NOMO-1 (cell line): ENCODE measurements around the gene STK10.
"Not testable (repeated sequence)": the region's sequence is repeated elsewhere in the genome, so short reads cannot be mapped to it uniquely, and the experiment has no call there.

ENCODE experiments used
- DNase-seq, 2 experiments: peaks; one replicate each; lab custom pipeline; 2025; ENCODE audit not compliant: unreplicated experiment in 2 of 2; lab: John Stamatoyannopoulos, UW

Gene STK10

GRCh38 chr5:172029876-172030275, 158.1 kb downstream of the STK10 start:
- DNase-seq = no peak

GRCh38 chr5:172028167-172028566, 159.9 kb downstream of the STK10 start:
- DNase-seq = no peak

GRCh38 chr5:172020110-172020786, 167.8 kb downstream of the STK10 start:
- DNase-seq = not testable (repeated sequence)

- no peak for DNase-seq
Observed at GRCh38 chr5:172015346-172015745, 172.7 kb downstream of the STK10 start.

- no peak for DNase-seq
Observed at GRCh38 chr5:172010278-172010677, 177.7 kb downstream of the STK10 start.

GRCh38 chr5:172009536-172010270, 178.3 kb downstream of the STK10 start:
- no peak for DNase-seq

GRCh38 chr5:172008689-172009141, 179.3 kb downstream of the STK10 start:
- no peak for DNase-seq

- no peak for DNase-seq
Observed at GRCh38 chr5:172008111-172008455, 179.9 kb downstream of the STK10 start.

GRCh38 chr5:172007175-172008110, 180.6 kb downstream of the STK10 start:
- DNase-seq = peak in 1 of 2 experiments; percentile 35

GRCh38 chr5:172006321-172007174, 181.5 kb downstream of the STK10 start, which contains the start of gene FBXW11:
Gene FBXW11, minus strand, starts transcription at chr5:172006638. Its CDS starts 136 bp downstream, at chr5:172006502.
- peak; percentile 94 for DNase-seq

- DNase-seq = no peak
Observed at GRCh38 chr5:172005708-172006320, 182.2 kb downstream of the STK10 start.

GRCh38 chr5:172004824-172005237, 183.2 kb downstream of the STK10 start:
- DNase-seq = peak; percentile 47 to 72

- DNase-seq = peak in 1 of 2 experiments; percentile 24
Observed at GRCh38 chr5:172003746-172004145, 184.3 kb downstream of the STK10 start.

GRCh38 chr5:172002840-172003512, 185.0 kb downstream of the STK10 start:
- peak in 1 of 2 experiments; percentile 51 for DNase-seq

- peak in 1 of 2 experiments; percentile 2 for DNase-seq
Observed at GRCh38 chr5:172002310-172002709, 185.7 kb downstream of the STK10 start.

- peak; percentile 35 to 72 for DNase-seq
Observed at GRCh38 chr5:171999877-172000276, 188.1 kb downstream of the STK10 start.

- no peak for DNase-seq
Observed at GRCh38 chr5:171999100-171999499, 188.9 kb downstream of the STK10 start.

GRCh38 chr5:171997011-171997410, 191.0 kb downstream of the STK10 start:
- DNase-seq = no peak

- no peak for DNase-seq
Observed at GRCh38 chr5:171992813-171993212, 195.2 kb downstream of the STK10 start.
